ENCODE results near the gene TMEM179.
"Not testable (repeated sequence)": the region's sequence is repeated elsewhere in the genome, so short reads cannot be mapped to it uniquely, and the experiment has no call there.

TMEM179 gene

DNA sequence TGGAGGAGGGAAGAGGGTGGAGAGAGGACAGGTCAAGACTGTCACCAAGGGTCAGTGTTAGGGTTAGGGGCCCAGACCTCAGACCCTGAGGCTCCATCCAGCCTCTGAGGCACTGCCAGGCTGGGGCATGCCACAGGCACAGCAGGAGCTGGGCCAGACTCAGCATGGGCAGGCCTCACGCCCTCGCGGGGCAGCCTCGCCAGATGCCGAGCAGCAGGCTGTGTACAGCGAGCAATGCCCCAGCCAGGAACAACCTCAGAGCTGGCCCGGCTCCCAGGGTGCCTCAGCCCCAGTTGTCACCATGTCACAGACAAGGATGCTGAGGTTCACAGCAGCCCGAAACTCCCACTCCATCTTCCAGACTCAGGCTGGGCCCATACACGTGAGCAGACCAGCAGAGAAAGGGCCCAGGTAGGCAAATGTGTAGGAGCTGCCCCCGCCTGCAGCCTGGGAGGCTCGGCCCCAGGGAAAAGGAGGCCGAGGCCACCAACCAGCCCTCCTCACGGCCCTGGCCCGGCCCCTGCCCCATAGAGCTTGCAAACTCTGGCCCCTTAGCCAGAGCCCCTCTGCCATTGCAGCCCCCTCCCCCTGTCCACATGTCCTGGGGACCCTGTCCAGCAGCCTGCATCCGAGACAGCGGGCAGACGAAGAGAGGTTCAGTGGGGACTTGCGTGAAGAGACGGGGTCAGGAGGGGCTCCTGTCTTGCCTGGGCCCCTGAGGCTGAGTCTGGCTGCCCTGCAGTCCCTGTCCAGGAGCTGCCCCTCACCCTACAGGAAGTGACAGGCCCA is 17.5 kb downstream of the TMEM179 start:
- H3K9me3 ChIP-seq (ENCODE audit: control insufficient read depth, low read length) = no peaks in the 10 kb centered on the region
- no peaks in the 10 kb centered on the region for H3K4me1 ChIP-seq (ENCODE audit: control insufficient read depth, insufficient read depth, low read length)
- H3K4me3 ChIP-seq (ENCODE audit: low read length) = no peak overlapping the region
- H3K36me3 ChIP-seq (ENCODE audit: control insufficient read depth, insufficient read depth, low read length) = no peaks in the 10 kb centered on the region
- H3K9ac ChIP-seq (ENCODE audit: low read length) = no peak overlapping the region
- peaks cover 11% of the 10 kb centered on the region for H3K27me3 ChIP-seq (ENCODE audit: control insufficient read depth, insufficient read depth, low read length)

GRCh38 chr14:104585966-104586697 is 18.4 kb downstream of the TMEM179 start:
- Histone ChIP-seq H3K36me3 (ENCODE audit: control insufficient read depth, insufficient read depth, low read length) (no peaks in the 10 kb centered on the region), H3K4me1 (ENCODE audit: control insufficient read depth, insufficient read depth, low read length) (peaks cover 2% of the 10 kb centered on the region), H3K9ac (ENCODE audit: low read length) (no peak overlapping the region), H3K9me3 (ENCODE audit: control insufficient read depth, low read length) (no peaks in the 10 kb centered on the region), H3K27me3 (ENCODE audit: control insufficient read depth, insufficient read depth, low read length) (peaks cover 11% of the 10 kb centered on the region), H3K4me3 (ENCODE audit: low read length) (no peak overlapping the region)

DNA sequence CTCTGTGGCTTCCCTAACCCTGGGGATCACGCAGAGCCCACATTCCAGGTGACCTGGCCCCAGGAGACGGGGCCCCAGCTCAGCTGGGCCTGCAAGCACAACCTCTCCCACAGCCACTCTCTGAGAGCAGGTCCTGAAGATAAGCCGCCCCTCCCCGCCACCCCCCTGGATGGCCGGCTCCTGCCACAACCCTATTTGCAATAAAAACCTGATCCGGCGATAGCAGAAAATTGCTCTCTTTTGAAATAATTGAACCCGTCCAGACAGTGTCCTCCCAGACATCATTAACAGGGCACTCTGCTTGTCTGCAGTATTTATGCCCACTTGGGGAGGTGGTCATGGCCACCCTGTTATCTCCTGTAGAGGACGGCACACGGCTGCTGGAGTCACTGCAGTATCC is 20.0 kb downstream of the TMEM179 start:
- no peaks in the 10 kb centered on the region for H3K36me3 ChIP-seq (ENCODE audit: control insufficient read depth, insufficient read depth, low read length)
- H3K4me1 ChIP-seq (ENCODE audit: control insufficient read depth, insufficient read depth, low read length) = peaks cover 15% of the 10 kb centered on the region
- no peak overlapping the region for H3K4me3 ChIP-seq (ENCODE audit: low read length)
- no peaks in the 10 kb centered on the region for H3K9me3 ChIP-seq (ENCODE audit: control insufficient read depth, low read length)
- H3K9ac ChIP-seq (ENCODE audit: low read length) = no peak overlapping the region
- peaks cover 22% of the 10 kb centered on the region for H3K27me3 ChIP-seq (ENCODE audit: control insufficient read depth, insufficient read depth, low read length)

DNA sequence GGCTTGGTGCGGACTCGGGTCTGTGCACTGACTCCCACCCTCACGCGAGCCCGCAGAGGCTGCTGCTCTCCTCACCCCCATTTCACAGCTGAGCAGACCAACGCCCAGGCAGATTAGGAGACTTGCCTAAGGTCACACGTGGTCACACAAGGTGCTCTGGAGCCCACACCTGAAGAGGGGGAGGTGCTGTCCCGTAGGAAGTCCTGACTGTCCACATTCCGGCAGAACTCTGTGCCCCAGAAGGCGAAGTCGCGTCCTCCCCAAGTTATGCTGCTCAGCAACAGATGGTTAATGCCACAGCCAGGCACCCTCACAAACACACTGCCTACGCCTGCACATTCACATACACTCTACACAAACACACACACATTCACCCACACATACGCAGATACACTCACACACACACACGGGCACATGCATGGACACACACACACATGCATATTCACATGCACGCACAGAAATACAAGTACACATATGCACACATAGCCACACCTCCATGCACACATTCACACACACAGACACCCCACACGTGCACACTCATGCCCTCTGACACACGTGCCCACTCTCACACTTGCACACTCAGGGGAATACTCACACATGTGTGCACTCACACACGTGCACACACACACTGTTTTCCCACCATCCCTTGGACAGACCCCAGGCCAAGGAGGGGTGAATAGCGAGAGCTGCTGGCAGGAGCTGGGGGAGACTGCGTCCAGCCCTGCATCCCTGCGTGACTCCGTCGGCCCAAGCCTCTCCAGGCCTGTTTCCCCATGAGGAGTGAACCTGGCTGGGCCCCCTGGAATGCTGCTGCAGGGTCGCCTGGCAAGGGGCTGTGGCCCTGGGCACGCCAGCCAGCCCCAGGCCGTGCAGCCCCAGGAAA is 20.9 kb downstream of the TMEM179 start:
- no peaks in the 10 kb centered on the region for H3K9me3 ChIP-seq (ENCODE audit: control insufficient read depth, low read length)
- peaks cover 24% of the 10 kb centered on the region for H3K4me1 ChIP-seq (ENCODE audit: control insufficient read depth, insufficient read depth, low read length)
- H3K27me3 ChIP-seq (ENCODE audit: control insufficient read depth, insufficient read depth, low read length) = peaks cover 26% of the 10 kb centered on the region
- H3K36me3 ChIP-seq (ENCODE audit: control insufficient read depth, insufficient read depth, low read length) = no peaks in the 10 kb centered on the region
- no peak overlapping the region for H3K4me3 ChIP-seq (ENCODE audit: low read length)
- H3K9ac ChIP-seq (ENCODE audit: low read length) = no peak overlapping the region

DNA sequence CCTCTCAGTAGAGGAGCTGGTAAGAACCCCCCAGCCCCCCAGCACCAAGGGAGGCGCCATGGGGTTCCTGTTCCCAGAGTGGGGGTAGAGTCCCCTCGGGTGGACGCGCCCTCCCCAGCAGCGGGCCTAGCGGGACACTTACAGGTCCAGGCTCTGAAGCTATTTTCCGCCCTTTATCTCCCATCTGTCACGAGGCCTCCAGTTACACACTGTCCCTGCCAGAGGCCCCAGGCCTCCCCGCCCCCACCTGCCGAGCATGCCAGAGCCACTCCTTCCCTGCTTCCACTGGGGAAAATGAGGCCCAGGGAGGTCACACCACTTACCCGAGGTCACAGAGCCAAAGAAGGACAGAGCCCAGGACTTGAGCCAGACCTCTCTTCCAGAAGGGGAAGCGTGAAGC is 21.9 kb downstream of the TMEM179 start:
- H3K9ac ChIP-seq (ENCODE audit: low read length) = no peak overlapping the region
- H3K4me1 ChIP-seq (ENCODE audit: control insufficient read depth, insufficient read depth, low read length) = peaks cover 31% of the 10 kb centered on the region
- H3K9me3 ChIP-seq (ENCODE audit: control insufficient read depth, low read length) = no peaks in the 10 kb centered on the region
- H3K36me3 ChIP-seq (ENCODE audit: control insufficient read depth, insufficient read depth, low read length) = no peaks in the 10 kb centered on the region
- peaks cover 31% of the 10 kb centered on the region for H3K27me3 ChIP-seq (ENCODE audit: control insufficient read depth, insufficient read depth, low read length)
- H3K4me3 ChIP-seq (ENCODE audit: low read length) = no peak overlapping the region

- peaks cover 38% of the 10 kb centered on the region for H3K4me1 ChIP-seq (ENCODE audit: control insufficient read depth, insufficient read depth, low read length)
- peaks cover 36% of the 10 kb centered on the region for H3K27me3 ChIP-seq (ENCODE audit: control insufficient read depth, insufficient read depth, low read length)
- H3K9me3 ChIP-seq (ENCODE audit: control insufficient read depth, low read length) = no peaks in the 10 kb centered on the region
- H3K4me3 ChIP-seq (ENCODE audit: low read length) = no peak overlapping the region
- no peaks in the 10 kb centered on the region for H3K36me3 ChIP-seq (ENCODE audit: control insufficient read depth, insufficient read depth, low read length)
- H3K9ac ChIP-seq (ENCODE audit: low read length) = no peak overlapping the region
Observed at GRCh38 chr14:104582005-104582404, 22.6 kb downstream of the TMEM179 start.

- Histone ChIP-seq H3K9ac (ENCODE audit: low read length) (no peak overlapping the region), H3K9me3 (ENCODE audit: control insufficient read depth, low read length) (no peaks in the 10 kb centered on the region), H3K4me3 (ENCODE audit: low read length) (no peak overlapping the region), H3K36me3 (ENCODE audit: control insufficient read depth, insufficient read depth, low read length) (no peaks in the 10 kb centered on the region), H3K4me1 (ENCODE audit: control insufficient read depth, insufficient read depth, low read length) (peaks cover 43% of the 10 kb centered on the region), H3K27me3 (ENCODE audit: control insufficient read depth, insufficient read depth, low read length) (peaks cover 36% of the 10 kb centered on the region)
Observed at GRCh38 chr14:104581521-104581920, 23.1 kb downstream of the TMEM179 start.

GRCh38 chr14:104580961-104581360 is 23.6 kb downstream of the TMEM179 start:
- H3K9me3 ChIP-seq (ENCODE audit: control insufficient read depth, low read length) = no peaks in the 10 kb centered on the region
- H3K9ac ChIP-seq (ENCODE audit: low read length) = no peak overlapping the region
- peaks cover 46% of the 10 kb centered on the region for H3K4me1 ChIP-seq (ENCODE audit: control insufficient read depth, insufficient read depth, low read length)
- H3K4me3 ChIP-seq (ENCODE audit: low read length) = no peak overlapping the region
- H3K36me3 ChIP-seq (ENCODE audit: control insufficient read depth, insufficient read depth, low read length) = no peaks in the 10 kb centered on the region
- H3K27me3 ChIP-seq (ENCODE audit: control insufficient read depth, insufficient read depth, low read length) = peaks cover 42% of the 10 kb centered on the region

GRCh38 chr14:104579939-104580338 is 24.6 kb downstream of the TMEM179 start:
- peaks cover 42% of the 10 kb centered on the region for H3K27me3 ChIP-seq (ENCODE audit: control insufficient read depth, insufficient read depth, low read length)

DNA sequence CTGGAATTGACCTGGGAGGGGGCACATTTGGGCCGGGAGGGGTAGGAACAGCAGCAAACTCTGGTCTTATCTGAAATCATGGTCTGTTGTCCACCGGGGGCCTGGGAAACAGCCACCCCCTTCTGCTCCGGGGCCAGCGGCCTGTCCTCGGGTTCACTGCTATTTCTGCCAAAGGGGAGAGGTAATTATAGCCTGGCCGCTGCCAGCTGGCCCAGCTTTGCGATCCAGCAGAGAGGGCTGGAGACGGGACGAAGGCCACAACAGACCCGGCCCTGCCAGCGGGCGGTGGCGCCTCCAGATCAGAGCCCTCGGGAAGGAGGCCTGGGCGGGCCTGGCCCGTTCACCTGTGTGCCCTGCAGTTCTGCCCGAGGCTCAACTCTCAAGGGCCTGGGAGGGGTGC is 25.1 kb downstream of the TMEM179 start, which contains the start of gene C14orf180:
C14orf180 (plus strand) TSS at position 258 of the 400 bp plus-strand sequence. CDS start 6,667 bp downstream, outside the sequence.
- Histone ChIP-seq H3K9me3 (ENCODE audit: control insufficient read depth, low read length) (no peaks in the 10 kb centered on the region), H3K9ac (ENCODE audit: low read length) (no peak within 1 kb of the TSS), H3K27me3 (ENCODE audit: control insufficient read depth, insufficient read depth, low read length) (peaks cover 42% of the 10 kb centered on the region), H3K4me1 (ENCODE audit: control insufficient read depth, insufficient read depth, low read length) (peaks cover 46% of the 10 kb centered on the region), H3K4me3 (ENCODE audit: low read length) (no peak within 1 kb of the TSS), H3K36me3 (ENCODE audit: control insufficient read depth, insufficient read depth, low read length) (no peaks in the 10 kb centered on the region)

More at GRCh38 chr14:104579939-104580338, 24.6 kb downstream of the TMEM179 start:
- H3K36me3 ChIP-seq (ENCODE audit: control insufficient read depth, insufficient read depth, low read length); H3K9me3 ChIP-seq (ENCODE audit: control insufficient read depth, low read length); H3K9ac ChIP-seq (ENCODE audit: low read length); H3K4me3 ChIP-seq (ENCODE audit: low read length): not testable (repeated sequence)
- peaks cover 46% of the 10 kb centered on the region for H3K4me1 ChIP-seq (ENCODE audit: control insufficient read depth, insufficient read depth, low read length)

- Histone ChIP-seq H3K9ac (ENCODE audit: low read length) (no peak overlapping the region), H3K27me3 (ENCODE audit: control insufficient read depth, insufficient read depth, low read length) (peaks cover 42% of the 10 kb centered on the region), H3K4me3 (ENCODE audit: low read length) (no peak overlapping the region), H3K36me3 (ENCODE audit: control insufficient read depth, insufficient read depth, low read length) (no peaks in the 10 kb centered on the region), H3K4me1 (ENCODE audit: control insufficient read depth, insufficient read depth, low read length) (peaks cover 46% of the 10 kb centered on the region), H3K9me3 (ENCODE audit: control insufficient read depth, low read length) (no peaks in the 10 kb centered on the region)
Observed at GRCh38 chr14:104578321-104578720, 26.3 kb downstream of the TMEM179 start.

Data from mucosa of stomach (tissue), 1 donor.